OCI-LY1 (cell line): Measurements from ENCODE around the gene AQP7.

Source experiments
- CTCF ChIP-seq: fragments of 200-600 bp; sonication (generic), shearing (Covaris generic); IDR thresholded peaks from 2 replicates; pipeline ENCODE4 v1.5.1; 2017; ENCODE audit warnings: mild to moderate bottlenecking, antibody characterized with exemption, low read length, moderate library complexity, mixed read lengths
- EZH2 ChIP-seq: fragments of 200-600 bp; sonication (generic), shearing (Covaris generic); IDR thresholded peaks from 2 replicates; pipeline ENCODE4 v1.8.0; 2017; ENCODE audit warnings: borderline replicate concordance, mixed run types, mild to moderate bottlenecking, antibody characterized with exemption, low read length, moderate library complexity, mixed read lengths

DNA sequence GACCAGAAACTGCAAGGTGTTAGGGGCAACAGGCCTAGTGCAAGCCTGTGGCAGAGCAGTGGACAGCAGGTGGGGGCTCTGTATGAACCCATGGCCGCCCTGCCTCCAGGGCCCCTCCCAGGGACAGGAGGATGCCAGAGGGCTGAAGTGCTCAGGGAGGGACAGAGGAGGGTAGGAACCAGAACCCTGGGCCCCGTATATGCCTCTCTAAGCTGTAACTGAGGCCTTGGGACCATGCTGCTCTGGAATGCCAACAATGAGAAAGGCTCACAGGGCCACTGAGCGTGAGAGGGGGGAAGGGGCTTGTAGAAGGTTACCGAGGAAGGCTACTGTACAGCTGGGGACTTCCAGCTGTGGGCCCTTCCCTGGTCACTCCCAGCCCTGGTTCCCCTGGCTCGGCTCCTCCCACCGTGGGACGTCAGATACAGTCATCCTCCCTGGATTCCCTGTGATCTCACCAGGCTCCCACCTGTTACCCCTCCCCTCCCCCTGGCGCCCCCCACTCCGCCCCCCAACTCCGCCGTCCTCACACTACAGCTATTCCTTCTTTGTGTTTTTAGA is 21.1 kb downstream of the AQP7 start:
- TF ChIP-seq CTCF = no peak
- TF ChIP-seq EZH2 = no peak
